ENCODE results near the gene CNOT6L.

DNA sequence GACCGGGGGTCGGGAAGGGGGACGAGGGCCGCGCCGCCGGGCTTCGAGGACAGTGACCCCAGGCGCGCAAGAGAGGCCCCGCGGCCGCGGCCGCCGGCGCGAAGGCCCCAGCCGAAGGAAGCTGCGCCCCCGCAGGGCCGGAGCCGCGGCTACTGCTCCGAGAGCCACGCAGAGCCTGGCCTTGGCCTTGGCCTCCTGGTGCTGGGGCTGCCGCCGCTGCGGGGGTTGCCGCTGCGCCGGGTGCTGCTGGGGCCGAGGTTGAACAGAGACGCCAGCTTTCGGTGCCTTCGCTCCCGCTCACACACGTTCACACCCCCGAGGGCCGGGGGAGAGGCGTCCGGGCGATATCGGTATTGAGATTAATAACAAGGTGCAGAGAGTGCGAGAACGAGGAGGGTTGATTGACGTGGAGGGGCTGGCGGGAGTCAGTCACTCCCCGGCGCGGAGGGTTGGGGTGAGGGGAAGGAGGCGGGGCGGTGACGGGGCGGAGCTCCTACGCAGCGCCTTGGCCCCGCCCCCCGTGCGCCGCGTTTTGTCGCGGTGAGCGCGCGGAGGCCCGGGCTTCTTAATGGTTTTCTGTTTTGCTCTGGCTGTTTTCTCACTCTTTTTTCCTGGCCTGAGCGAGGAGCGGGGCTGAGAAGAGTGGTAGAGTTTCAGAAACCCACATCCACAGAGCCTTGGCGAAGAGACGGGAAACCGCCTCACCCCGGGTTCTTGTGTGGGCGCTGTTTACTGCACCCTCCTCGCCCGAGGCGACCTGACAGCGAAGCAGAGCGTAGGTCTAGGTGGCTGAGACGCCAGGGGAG, 878 bp upstream of the CNOT6L start:
- TF ChIP-seq, protein P1, sequence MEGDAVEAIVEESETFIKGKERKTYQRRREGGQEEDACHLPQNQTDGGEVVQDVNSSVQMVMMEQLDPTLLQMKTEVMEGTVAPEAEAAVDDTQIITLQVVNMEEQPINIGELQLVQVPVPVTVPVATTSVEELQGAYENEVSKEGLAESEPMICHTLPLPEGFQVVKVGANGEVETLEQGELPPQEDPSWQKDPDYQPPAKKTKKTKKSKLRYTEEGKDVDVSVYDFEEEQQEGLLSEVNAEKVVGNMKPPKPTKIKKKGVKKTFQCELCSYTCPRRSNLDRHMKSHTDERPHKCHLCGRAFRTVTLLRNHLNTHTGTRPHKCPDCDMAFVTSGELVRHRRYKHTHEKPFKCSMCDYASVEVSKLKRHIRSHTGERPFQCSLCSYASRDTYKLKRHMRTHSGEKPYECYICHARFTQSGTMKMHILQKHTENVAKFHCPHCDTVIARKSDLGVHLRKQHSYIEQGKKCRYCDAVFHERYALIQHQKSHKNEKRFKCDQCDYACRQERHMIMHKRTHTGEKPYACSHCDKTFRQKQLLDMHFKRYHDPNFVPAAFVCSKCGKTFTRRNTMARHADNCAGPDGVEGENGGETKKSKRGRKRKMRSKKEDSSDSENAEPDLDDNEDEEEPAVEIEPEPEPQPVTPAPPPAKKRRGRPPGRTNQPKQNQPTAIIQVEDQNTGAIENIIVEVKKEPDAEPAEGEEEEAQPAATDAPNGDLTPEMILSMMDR (IDR thresholded peaks at IDR 0.05): no peak
- TF ChIP-seq POLR2A (IDR thresholded peaks at IDR 0.05) (peak in 1 of 2 donors; percentile 88), POLR2AphosphoS5 (IDR thresholded peaks at IDR 0.05; ENCODE audit: insufficient read depth in 1 of 2, low read depth in 1 of 2) (peak; percentile 85 to 97)
